ENCODE data around the gene BTBD8. TPM values are rescaled to one million over a fixed set of nuclear protein-coding genes. Genes with fewer than 3 reads are reported as not detected.
A peak's percentile ranks its signal among the peaks of the same experiment; 100 is the strongest.

BTBD8 gene
- total RNA-seq, 1 donor = 5.8 TPM

- H3K4me2 ChIP-seq (ENCODE audit: insufficient read depth, low read length) = no peak overlapping the region
- H3K27me3 ChIP-seq (ENCODE audit: insufficient read depth, low read length) = no peaks in the 10 kb centered on the region
- H3K27ac ChIP-seq (ENCODE audit: low read depth, low read length) = no peak overlapping the region
- no peaks in the 10 kb centered on the region for H3K79me2 ChIP-seq (ENCODE audit: insufficient read depth, low read length)
- no peaks in the 10 kb centered on the region for H3K36me3 ChIP-seq (ENCODE audit: insufficient read depth, low read length)
- H2AFZ ChIP-seq (ENCODE audit: low read length) = no peak overlapping the region
- no peaks in the 10 kb centered on the region for H3K9me3 ChIP-seq (ENCODE audit: low read depth, low read length)
- no peak for DNase-seq (ENCODE audit: insufficient read length, low spot score, missing footprints)
- no peaks in the 10 kb centered on the region for H3K4me1 ChIP-seq (ENCODE audit: insufficient read depth, low read length)
- no peak for TF ChIP-seq CTCF (IDR thresholded peaks at IDR 0.05; ENCODE audit: extremely low read depth, low read depth, low read length)
- no peaks in the 10 kb centered on the region for H4K20me1 ChIP-seq (ENCODE audit: insufficient read depth, low read length)
- no peak overlapping the region for H3K4me3 ChIP-seq (ENCODE audit: insufficient read depth, low read length)
Observed at GRCh38 chr1:92169214-92170005, 89.3 kb downstream of the BTBD8 start.

- Histone ChIP-seq H2AFZ (ENCODE audit: low read length) (no peak overlapping the region), H3K27ac (ENCODE audit: low read depth, low read length) (no peak overlapping the region), H3K79me2 (ENCODE audit: insufficient read depth, low read length) (no peaks in the 10 kb centered on the region), H3K9me3 (ENCODE audit: low read depth, low read length) (no peaks in the 10 kb centered on the region), H3K4me2 (ENCODE audit: insufficient read depth, low read length) (peak overlapping the region; percentile 42), H3K4me3 (ENCODE audit: insufficient read depth, low read length) (no peak overlapping the region), H3K4me1 (ENCODE audit: insufficient read depth, low read length) (peaks cover 26% of the 10 kb centered on the region), H3K36me3 (ENCODE audit: insufficient read depth, low read length) (no peaks in the 10 kb centered on the region), H4K20me1 (ENCODE audit: insufficient read depth, low read length) (no peaks in the 10 kb centered on the region), H3K27me3 (ENCODE audit: insufficient read depth, low read length) (no peaks in the 10 kb centered on the region)
- no peak for TF ChIP-seq CTCF (IDR thresholded peaks at IDR 0.05; ENCODE audit: extremely low read depth, low read depth, low read length)
- DNase-seq (ENCODE audit: insufficient read length, low spot score, missing footprints) = no peak
Observed at GRCh38 chr1:92184632-92185031, 104.5 kb downstream of the BTBD8 start.

- Histone ChIP-seq H4K20me1 (ENCODE audit: insufficient read depth, low read length) (no peaks in the 10 kb centered on the region), H3K27ac (ENCODE audit: low read depth, low read length) (no peak overlapping the region), H3K4me2 (ENCODE audit: insufficient read depth, low read length) (no peak overlapping the region), H3K27me3 (ENCODE audit: insufficient read depth, low read length) (no peaks in the 10 kb centered on the region), H3K36me3 (ENCODE audit: insufficient read depth, low read length) (no peaks in the 10 kb centered on the region), H2AFZ (ENCODE audit: low read length) (no peak overlapping the region), H3K4me3 (ENCODE audit: insufficient read depth, low read length) (no peak overlapping the region), H3K4me1 (ENCODE audit: insufficient read depth, low read length) (peaks cover 26% of the 10 kb centered on the region), H3K9me3 (ENCODE audit: low read depth, low read length) (no peaks in the 10 kb centered on the region), H3K79me2 (ENCODE audit: insufficient read depth, low read length) (no peaks in the 10 kb centered on the region)
- TF ChIP-seq CTCF (IDR thresholded peaks at IDR 0.05; ENCODE audit: extremely low read depth, low read depth, low read length) = no peak
- no peak for DNase-seq (ENCODE audit: insufficient read length, low spot score, missing footprints)
Observed at GRCh38 chr1:92186081-92186480, 105.9 kb downstream of the BTBD8 start.

GRCh38 chr1:92188436-92189255 lies 108.5 kb downstream of the BTBD8 start:
- Histone ChIP-seq H4K20me1 (ENCODE audit: insufficient read depth, low read length) (no peaks in the 10 kb centered on the region), H3K9me3 (ENCODE audit: low read depth, low read length) (no peaks in the 10 kb centered on the region), H3K27me3 (ENCODE audit: insufficient read depth, low read length) (no peaks in the 10 kb centered on the region), H3K4me2 (ENCODE audit: insufficient read depth, low read length) (no peak overlapping the region), H3K79me2 (ENCODE audit: insufficient read depth, low read length) (no peaks in the 10 kb centered on the region), H2AFZ (ENCODE audit: low read length) (no peak overlapping the region), H3K27ac (ENCODE audit: low read depth, low read length) (no peak overlapping the region), H3K4me3 (ENCODE audit: insufficient read depth, low read length) (no peak overlapping the region), H3K36me3 (ENCODE audit: insufficient read depth, low read length) (no peaks in the 10 kb centered on the region), H3K4me1 (ENCODE audit: insufficient read depth, low read length) (peaks cover 26% of the 10 kb centered on the region)
- no peak for DNase-seq (ENCODE audit: insufficient read length, low spot score, missing footprints)
- no peak for TF ChIP-seq CTCF (IDR thresholded peaks at IDR 0.05; ENCODE audit: extremely low read depth, low read depth, low read length)

Data from osteoblast (primary cell).